OCI-LY3 (cell line): ENCODE data around the gene IRX4.

ENCODE experiments used
- H2AFZ ChIP-seq: fragments of 200-600, 300-600 bp; shearing (Covaris generic); 2 replicates; pipeline ENCODE4 v1.6.0; 2014; ENCODE audit warnings: antibody characterized with exemption, low read depth, low read length
- H3K27ac ChIP-seq: fragments of 200-600, 300-600 bp; sonication (generic); 2 replicates; pipeline ENCODE4 v1.5.1; 2014; ENCODE audit warnings: mild to moderate bottlenecking, low read length, moderate library complexity, mixed read lengths
- H3K27me3 ChIP-seq: fragments of 200-600, 300-600 bp; sonication (generic); 2 replicates; pipeline ENCODE4 v1.6.1; 2014; ENCODE audit warnings: low read depth, low read length, mixed read lengths
- H3K36me3 ChIP-seq: fragments of 200-600, 300-600 bp; sonication (generic); replicated peaks from 2 replicates; pipeline ENCODE3; 2014; ENCODE audit warnings: low read depth, low read length, mixed read lengths
- H3K4me1 ChIP-seq: fragments of 300-600, 200-600 bp; sonication (generic); 2 replicates; pipeline ENCODE4 v1.6.1; 2014; ENCODE audit warnings: low read length, mixed read lengths
- H3K4me2 ChIP-seq: fragments of 200-600, 300-600 bp; sonication (generic); 2 replicates; pipeline ENCODE4 v1.6.1; 2014; ENCODE audit warnings: low read length, mixed read lengths
- H3K4me3 ChIP-seq: fragments of 300-600, 200-600 bp; sonication (generic); 2 replicates; pipeline ENCODE4 v1.5.1; 2014; ENCODE audit warnings: antibody characterized with exemption, mild to moderate bottlenecking, low read length, moderate library complexity
- H3K79me2 ChIP-seq: fragments of 300-600, 200-600 bp; shearing (Covaris generic); 2 replicates; pipeline ENCODE4 v1.6.1; 2014; ENCODE audit warnings: mild to moderate bottlenecking, low read length, mixed read lengths
- H3K9ac ChIP-seq: fragments of 300-600, 200-600 bp; shearing (Covaris generic); 2 replicates; pipeline ENCODE4 v1.6.0; 2014; ENCODE audit warnings: mild to moderate bottlenecking, low read length, moderate library complexity
- H3K9me3 ChIP-seq: fragments of 200-600, 300-600 bp; shearing (Covaris generic); 2 replicates; pipeline ENCODE4 v1.6.1; 2014; ENCODE audit warnings: low read length, mixed read lengths; ENCODE audit not compliant: insufficient read depth
- H4K20me1 ChIP-seq: fragments of 200-600, 300-600 bp; sonication (generic); 2 replicates; pipeline ENCODE4 v1.6.1; 2016; ENCODE audit warnings: low read length, mixed read lengths; ENCODE audit not compliant: insufficient read depth
- CTCF ChIP-seq: fragments of 200-600, 300-600 bp; sonication (generic); IDR thresholded peaks from 2 replicates; pipeline ENCODE4 v1.5.1; 2014; ENCODE audit warnings: antibody characterized with exemption, low read length, low read depth
- EZH2phosphoT487 ChIP-seq: fragments of 200-600 bp; shearing (Covaris generic); IDR thresholded peaks from 2 replicates; pipeline ENCODE4 v1.6.1; 2018; ENCODE audit warnings: antibody characterized with exemption, mixed run types, low read depth

IRX4 gene

DNA sequence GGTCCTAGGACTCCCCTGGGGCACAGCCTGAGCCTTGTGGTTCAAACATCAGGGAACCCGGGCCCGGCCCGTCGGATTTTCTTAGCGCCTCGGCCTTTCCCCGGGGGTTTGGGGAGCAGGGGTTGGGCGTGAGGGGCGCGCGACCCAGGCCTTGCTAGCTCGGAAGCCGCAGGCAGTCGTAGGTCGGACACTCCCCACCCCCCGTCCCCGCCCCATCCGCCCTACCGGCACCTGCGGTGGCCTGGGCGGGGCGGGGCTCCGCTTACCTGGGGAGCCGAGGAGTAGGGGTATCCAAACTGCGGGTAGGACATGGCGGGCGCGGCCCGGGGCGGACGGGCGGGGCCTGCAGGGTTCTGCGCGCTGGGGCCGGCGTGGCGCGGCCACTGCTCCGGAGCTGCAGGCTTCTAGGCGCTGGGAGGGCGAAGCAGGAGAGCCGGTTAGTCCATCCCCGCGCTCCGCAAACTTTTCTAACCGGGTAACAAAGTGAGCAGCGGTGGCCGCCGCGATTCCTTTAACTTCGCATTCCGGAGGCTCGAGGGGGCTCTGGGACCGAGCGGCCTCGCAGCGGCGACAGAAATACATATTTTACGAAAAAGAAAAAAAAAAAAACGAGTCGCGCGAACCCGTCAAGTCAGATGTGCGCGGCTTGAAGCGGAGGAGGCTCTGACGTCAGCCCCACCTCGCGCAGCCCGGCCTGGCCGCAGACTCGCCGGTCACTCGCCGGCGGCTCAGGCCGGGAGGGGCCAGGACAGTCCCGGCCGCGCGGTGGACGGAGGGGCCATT, at the start of gene IRX4:
Gene IRX4 (minus strand): TSS at position 589 of the 783 bp plus-strand sequence. CDS start 278 bp downstream, at position 311.
- Histone ChIP-seq H3K9me3 (no peaks in the 10 kb centered on the region), H3K4me3 (no peak within 1 kb of the TSS), H3K27ac (no peak within 1 kb of the TSS), H3K9ac (no peak within 1 kb of the TSS), H3K79me2 (no peaks in the 10 kb centered on the region), H3K36me3 (no peaks in the 10 kb centered on the region), H2AFZ (no peak within 1 kb of the TSS), H3K27me3 (no peaks in the 10 kb centered on the region), H4K20me1 (no peaks in the 10 kb centered on the region), H3K4me2 (no peak within 1 kb of the TSS), H3K4me1 (no peaks in the 10 kb centered on the region)
- no peak for TF ChIP-seq CTCF
- no peak for TF ChIP-seq EZH2phosphoT487

DNA sequence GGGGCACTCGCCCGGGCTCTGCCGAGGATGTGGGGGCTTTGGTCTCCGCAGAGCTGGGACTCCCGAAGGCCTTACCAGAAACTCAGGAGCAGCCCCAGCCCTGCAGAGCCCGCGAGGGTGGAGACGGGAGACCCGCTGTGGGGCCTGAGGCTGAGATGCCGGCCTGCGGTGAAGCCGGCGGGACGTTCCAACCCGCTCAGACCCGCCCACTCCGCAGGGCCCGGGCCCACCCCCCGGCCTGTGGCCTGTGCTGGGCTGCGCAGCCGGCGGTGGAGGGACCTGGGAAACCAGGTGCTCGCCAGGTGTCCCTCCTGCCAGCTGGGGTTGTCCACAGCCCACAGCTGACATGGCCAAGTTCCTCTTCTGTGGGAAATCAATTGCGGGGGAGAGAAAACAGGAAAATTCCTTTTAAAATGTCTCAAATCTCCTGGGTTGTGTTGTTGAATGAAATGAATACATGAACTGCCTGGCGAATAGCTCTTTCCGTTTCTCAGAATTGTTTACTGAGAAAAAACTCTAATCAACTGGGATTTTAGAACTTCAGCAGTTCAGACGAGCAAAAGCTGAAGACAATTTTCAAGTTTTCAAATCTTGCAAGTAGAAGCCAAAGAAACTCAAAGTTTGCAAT, 49.0 kb upstream of the IRX4 start:
- Histone ChIP-seq H3K9ac (no peak overlapping the region), H2AFZ (no peak overlapping the region), H3K27ac (no peak overlapping the region)

DNA sequence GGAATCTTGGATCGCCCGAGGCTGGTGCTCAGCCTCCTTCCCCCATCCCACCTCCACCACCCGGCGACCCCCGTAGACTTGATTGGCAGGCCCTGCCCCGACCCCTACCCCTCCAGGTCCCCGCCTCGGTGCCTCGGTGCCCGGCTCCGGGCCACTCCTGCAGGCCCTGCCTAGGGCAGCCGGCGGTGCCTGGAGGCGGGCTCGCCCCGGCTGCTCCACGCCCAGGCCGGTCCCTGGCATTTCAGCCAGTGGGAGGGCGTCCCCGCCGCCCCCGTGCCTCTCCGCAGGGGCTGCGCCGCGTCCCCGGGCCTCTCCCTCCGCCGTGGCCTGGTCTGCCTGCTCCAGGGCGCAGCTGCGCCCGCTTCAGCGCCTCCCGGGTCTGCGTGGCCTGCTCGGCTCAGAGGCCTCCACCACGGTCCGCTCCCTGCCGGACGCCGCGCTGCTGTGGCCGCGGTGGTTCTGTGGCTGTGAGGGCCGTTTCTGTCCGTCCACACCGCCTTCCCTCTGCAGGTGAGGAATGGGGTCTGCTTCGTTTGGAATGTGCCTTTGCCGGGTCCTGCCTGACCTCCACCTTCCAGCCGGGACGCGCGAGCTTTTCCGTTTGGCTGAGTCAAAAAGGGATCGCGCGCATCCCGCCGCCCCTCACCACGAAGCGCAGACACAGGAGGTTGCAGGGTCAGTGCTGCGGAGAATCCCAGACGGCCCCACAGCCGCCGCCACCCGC, 48.3 kb upstream of the IRX4 start:
- H4K20me1 ChIP-seq: no peaks in the 10 kb centered on the region
- H3K4me2 ChIP-seq: no peak overlapping the region
- H3K27ac ChIP-seq: no peak overlapping the region
- no peak overlapping the region for H2AFZ ChIP-seq
- no peaks in the 10 kb centered on the region for H3K27me3 ChIP-seq
- no peaks in the 10 kb centered on the region for H3K4me1 ChIP-seq
- no peak overlapping the region for H3K4me3 ChIP-seq
- TF ChIP-seq EZH2phosphoT487: no peak
- TF ChIP-seq CTCF: no peak
- H3K79me2 ChIP-seq: no peaks in the 10 kb centered on the region
- H3K36me3 ChIP-seq: no peaks in the 10 kb centered on the region
- no peaks in the 10 kb centered on the region for H3K9me3 ChIP-seq
- H3K9ac ChIP-seq: no peak overlapping the region

More for the DNA sequence above, 49.0 kb upstream of the IRX4 start:
- no peak for TF ChIP-seq EZH2phosphoT487
- no peak for TF ChIP-seq CTCF
- Histone ChIP-seq H3K36me3 (no peaks in the 10 kb centered on the region), H4K20me1 (no peaks in the 10 kb centered on the region), H3K9me3 (no peaks in the 10 kb centered on the region), H3K4me1 (no peaks in the 10 kb centered on the region), H3K79me2 (no peaks in the 10 kb centered on the region), H3K27me3 (no peaks in the 10 kb centered on the region), H3K4me3 (no peak overlapping the region), H3K4me2 (no peak overlapping the region)

DNA sequence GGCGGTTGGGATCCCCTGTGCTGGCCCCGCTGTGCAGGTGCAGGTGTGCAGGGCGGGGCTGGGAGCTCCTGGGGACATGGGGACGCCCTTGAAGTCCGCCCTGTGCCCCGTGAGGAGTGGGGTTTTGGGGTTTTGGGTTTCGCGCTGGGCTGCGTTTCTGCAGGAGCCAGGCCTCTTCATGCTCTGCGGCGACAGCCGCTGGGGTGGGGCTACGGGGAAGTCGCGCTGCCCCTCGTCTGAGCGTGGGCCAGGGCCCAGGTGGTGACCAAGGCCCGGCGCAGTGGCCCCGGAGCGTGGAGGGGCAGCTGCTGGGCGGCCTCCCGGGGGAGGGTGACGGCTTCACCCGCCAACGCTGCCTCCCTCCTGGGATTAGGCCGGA, 47.8 kb upstream of the IRX4 start:
- Histone ChIP-seq H3K4me3 (no peak overlapping the region), H2AFZ (no peak overlapping the region), H3K27me3 (no peaks in the 10 kb centered on the region), H3K9ac (no peak overlapping the region), H3K4me2 (no peak overlapping the region), H3K79me2 (no peaks in the 10 kb centered on the region), H4K20me1 (no peaks in the 10 kb centered on the region), H3K27ac (no peak overlapping the region), H3K9me3 (no peaks in the 10 kb centered on the region), H3K36me3 (no peaks in the 10 kb centered on the region), H3K4me1 (no peaks in the 10 kb centered on the region)
- TF ChIP-seq CTCF (no peak), EZH2phosphoT487 (no peak)
